Activated CD8-positive, alpha-beta memory T cell treated with anti-CD3 and anti-CD28 coated beads for 36 hours (primary cell): Measurements from ENCODE around the gene NEURL3. TPM values are rescaled to one million over a fixed set of nuclear protein-coding genes. Genes with fewer than 3 reads are reported as not detected.

Experiments
- CTCF ChIA-PET: fragments of 350-600 bp; sonication (Branson Sonifier 250); formaldehyde crosslinking; loops from one replicate; lab custom pipeline; 2021; ENCODE audit warnings: antibody characterized with exemption; lab: Charles Lee
- POLR2A ChIA-PET: fragments of 350-600 bp; sonication (Branson Sonifier 250); formaldehyde crosslinking; loops from one replicate; lab custom pipeline; 2021; ENCODE audit warnings: antibody characterized with exemption; lab: Charles Lee
- total RNA-seq, 2 experiments: library from RNA; stranded (reverse); gene quantifications; one replicate each; pipeline ENCODE4 v1.2.3, GENCODE V29; 2021

The NEURL3 gene
- total RNA-seq, 2 experiments from 2014 or later, result 0.10 to 0.13 TPM

GRCh38 chr2:96523659-96524481, 18.7 kb upstream of the NEURL3 start:
- POLR2A ChIA-PET, result interaction anchor here (0.6 to 9.1 kb wide), 4 partner anchors 15 to 202 kb away, joined by 3 to 152 read pairs (median 3); partner anchors contain the start of gene ARID5A
- CTCF ChIA-PET, result interaction anchor here (1.0 to 2.9 kb wide), 6 partner anchors 11 to 117 kb away, joined by 3 to 16 read pairs (median 4); no protein-coding TSS in a partner anchor

DNA sequence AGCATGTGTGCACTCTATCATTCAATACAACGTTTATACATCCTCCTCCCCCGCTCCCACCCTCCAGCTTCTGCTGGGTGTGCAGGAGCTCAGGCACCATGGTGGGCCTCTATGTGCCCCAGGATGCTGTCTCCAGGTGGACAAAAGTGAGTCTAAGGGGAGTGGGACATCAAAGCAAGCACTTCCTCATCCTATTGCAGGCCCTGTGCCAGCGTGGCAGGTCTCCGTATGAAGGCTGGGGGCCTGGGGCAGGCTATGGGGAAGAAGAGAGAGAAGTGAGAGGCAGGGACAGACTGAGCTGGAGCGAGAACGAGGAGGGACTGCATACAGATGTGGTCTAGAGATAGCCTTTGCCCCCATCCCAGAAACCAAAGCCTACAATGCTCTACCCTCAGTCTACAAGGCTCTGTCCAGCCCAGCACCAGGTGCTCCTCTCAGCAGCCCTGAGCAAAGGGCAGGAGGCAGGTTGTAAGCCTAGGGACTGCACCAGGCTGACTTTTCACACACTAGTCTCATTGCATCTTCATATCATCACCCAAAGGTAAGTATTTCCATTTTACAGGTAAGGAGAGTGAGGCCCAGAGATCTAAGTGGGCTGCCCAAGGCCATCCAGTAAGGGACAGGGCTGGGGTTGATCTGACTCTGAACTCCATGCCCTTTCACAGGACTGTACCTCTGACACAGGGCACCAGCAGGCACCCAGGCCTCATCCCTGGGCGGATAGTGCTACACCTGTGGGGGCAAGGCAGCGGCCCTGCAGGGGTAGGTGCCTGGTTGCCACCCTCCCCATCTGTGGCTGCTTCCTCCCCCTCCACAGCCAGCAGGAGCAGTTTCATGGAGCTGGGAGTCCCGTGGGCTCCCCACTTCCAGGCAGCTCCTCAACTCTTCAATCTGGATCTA, 17.4 kb upstream of the NEURL3 start:
- CTCF ChIA-PET, result interaction anchor here (0.6 to 2.9 kb wide), 3 partner anchors 13 to 102 kb away, joined by 3 to 16 read pairs (median 3); no protein-coding TSS in a partner anchor

DNA sequence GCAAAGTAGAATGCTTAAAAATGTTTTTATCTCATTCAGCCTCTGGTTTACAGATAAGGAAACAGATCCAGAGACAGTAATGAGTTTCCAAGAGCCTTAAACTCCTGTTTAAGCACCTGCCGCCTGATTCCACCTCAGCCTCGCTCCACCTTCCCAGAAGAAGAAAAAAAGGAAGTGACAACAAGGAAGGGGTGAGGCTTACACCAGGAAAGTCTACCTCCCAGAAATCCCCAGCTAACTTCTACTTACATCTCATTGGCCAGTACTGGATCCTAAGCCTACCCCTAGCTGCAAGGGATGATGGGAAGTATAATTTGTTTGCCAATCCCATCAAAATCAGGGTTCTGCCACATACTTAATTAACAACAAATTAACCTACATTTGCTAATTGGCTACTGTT, 16.1 kb upstream of the NEURL3 start:
- CTCF ChIA-PET, result interaction anchor here (1.1 to 2.9 kb wide), 2 partner anchors 12 to 114 kb away, joined by 3 to 16 read pairs; no protein-coding TSS in a partner anchor
- POLR2A ChIA-PET, result no interaction called here

More for the DNA sequence above, 17.4 kb upstream of the NEURL3 start:
- POLR2A ChIA-PET, result interaction anchor here (0.6 kb wide), 1 partner anchor 591 kb away, joined by 3 read pairs; no protein-coding TSS in a partner anchor

DNA sequence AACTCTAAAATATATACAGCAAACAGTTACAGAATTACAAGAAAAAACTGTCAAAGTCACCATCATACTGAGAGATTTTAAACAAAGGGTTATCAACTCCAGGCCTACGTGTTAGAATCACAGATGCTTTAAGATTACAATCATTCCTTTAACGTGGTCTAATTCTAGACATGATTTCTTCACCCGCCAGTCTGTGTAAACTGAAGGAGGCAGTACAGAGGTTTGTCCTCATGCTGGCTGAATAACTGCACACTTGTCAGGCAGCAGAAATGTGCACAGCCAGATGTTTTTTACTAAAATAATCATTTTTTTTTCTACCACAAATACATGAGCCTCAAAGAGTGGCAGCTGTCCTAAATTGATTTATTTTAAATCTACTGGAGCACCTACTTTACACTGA, 15.5 kb upstream of the NEURL3 start:
- POLR2A ChIA-PET, result no interaction called here
- CTCF ChIA-PET, result interaction anchor here (0.7 to 1.1 kb wide), 2 partner anchors 113 to 279 kb away, joined by 3 read pairs; no protein-coding TSS in a partner anchor

DNA sequence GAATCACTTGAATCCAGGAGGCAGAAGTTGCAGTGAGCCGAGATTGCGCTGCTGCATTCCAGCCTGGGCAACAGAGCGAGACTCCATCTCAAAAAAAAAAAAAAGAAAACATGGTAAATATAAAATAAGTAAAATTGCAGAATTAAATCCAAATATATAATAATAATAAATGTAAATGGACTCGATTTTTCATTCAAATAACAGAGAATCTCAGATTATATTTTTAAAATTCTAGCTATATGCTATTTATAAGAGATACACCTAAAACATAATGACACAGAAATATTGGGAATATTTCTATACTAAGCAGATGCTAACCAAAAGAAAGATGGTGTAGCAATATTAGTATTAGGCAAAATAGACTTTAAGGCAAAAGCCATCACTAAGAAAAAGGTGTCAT, 15.1 kb upstream of the NEURL3 start:
- CTCF ChIA-PET, result interaction anchor here (0.7 kb wide), 1 partner anchor 279 kb away, joined by 3 read pairs; no protein-coding TSS in a partner anchor
- POLR2A ChIA-PET, result no interaction called here

DNA sequence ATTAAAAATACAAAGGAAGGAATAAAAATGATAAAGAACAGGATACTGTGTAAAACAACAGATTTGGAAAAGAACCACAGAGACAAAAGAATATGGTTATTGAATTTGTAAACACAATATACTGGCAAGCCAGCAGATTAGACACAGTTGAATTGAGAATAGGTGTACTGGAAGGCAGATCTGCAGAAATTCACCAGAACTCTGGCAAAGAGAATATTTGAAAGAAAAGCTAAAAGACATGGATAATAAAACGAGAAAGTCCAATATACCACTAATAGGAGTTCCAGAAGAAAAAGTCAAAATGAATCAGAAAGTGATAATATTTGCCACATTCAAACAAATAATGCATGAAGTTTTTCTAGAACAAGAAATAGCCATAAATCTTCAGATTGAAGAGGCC, 11.9 kb upstream of the NEURL3 start:
- POLR2A ChIA-PET, result no interaction called here

GRCh38 chr2:96514521-96514920, 9.4 kb upstream of the NEURL3 start:
- ChIA-PET CTCF (interaction anchor here (0.7 to 0.9 kb wide), 2 partner anchors 108 to 322 kb away, joined by 3 read pairs; no protein-coding TSS in a partner anchor), POLR2A (no interaction called here)

More for the DNA sequence above, 11.9 kb upstream of the NEURL3 start:
- CTCF ChIA-PET, result interaction anchor here (1.7 kb wide), 1 partner anchor 38 kb away, joined by 3 read pairs; no protein-coding TSS in a partner anchor

GRCh38 chr2:96512341-96512740, 7.2 kb upstream of the NEURL3 start:
- CTCF ChIA-PET, result interaction anchor here (0.8 to 7.1 kb wide), 5 partner anchors 12 to 106 kb away, joined by 3 to 78 read pairs (median 4); no protein-coding TSS in a partner anchor
- POLR2A ChIA-PET, result interaction anchor here (0.7 kb wide), 1 partner anchor 13 kb away, joined by 7 read pairs; no protein-coding TSS in a partner anchor

DNA sequence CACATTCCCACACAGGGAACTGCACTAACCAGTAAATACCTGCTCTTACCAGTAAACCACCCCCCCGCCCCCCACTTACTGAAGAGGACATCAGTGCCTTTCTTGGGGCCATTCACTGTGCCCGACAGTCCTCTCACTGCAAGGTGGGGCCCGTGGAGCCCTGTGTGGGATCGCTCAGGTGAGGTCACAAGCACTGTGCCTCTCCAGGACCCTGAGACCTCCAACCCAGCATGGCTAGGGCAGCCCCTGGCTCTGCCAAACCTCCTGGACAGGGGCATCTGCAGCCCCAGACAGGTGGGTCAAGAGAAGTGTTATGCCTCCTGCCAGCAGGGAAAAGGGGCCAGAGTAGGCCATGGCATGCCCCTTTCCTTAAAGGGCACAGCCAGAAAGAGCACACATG, 6.7 kb upstream of the NEURL3 start:
- CTCF ChIA-PET, result interaction anchor here (1.0 to 7.1 kb wide), 4 partner anchors 16 to 105 kb away, joined by 3 to 78 read pairs (median 4); no protein-coding TSS in a partner anchor
- POLR2A ChIA-PET, result no interaction called here

DNA sequence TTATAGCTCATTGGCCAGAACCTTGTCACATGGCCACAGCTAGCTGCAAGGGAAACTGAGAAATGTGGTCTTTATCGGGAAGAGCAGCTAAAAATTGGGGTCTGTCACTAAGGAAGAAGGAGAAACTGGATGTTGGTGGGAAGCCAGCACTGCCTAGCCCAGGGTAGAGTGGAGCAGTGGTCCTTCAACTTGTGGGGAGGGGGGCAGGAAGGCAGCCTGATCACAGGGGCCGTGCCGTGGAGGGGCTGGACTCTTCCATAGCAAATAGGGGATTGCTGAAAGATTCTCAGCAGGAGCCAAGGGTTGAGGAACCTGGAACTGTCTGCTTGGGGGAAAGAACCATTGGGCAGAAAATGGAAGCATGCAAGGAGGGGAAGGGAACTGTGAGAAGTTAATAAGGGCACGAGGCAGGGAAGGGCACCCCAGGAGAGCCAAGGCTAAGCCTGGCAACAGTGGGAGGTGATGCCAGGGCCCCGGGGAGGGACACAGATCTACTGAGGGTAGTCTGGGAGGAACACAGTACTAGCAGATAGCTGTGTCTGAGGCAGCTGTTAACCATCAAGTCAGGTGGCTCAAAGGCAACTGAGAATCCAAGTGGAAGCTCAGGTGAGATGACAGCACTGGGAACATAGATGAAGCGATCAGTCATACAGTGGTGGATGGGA, 5.9 kb upstream of the NEURL3 start:
- CTCF ChIA-PET, result interaction anchor here (0.8 to 7.1 kb wide), 7 partner anchors 7 to 104 kb away, joined by 3 to 78 read pairs (median 5); no protein-coding TSS in a partner anchor
- POLR2A ChIA-PET, result no interaction called here

- POLR2A ChIA-PET, result no interaction called here
- CTCF ChIA-PET, result interaction anchor here (0.6 to 7.1 kb wide), 19 partner anchors 9 to 248 kb away, joined by 3 to 78 read pairs (median 4); no protein-coding TSS in a partner anchor
These were observed 4.7 kb upstream of the NEURL3 start for GRCh38 chr2:96509847-96510230.

- POLR2A ChIA-PET, result no interaction called here
- CTCF ChIA-PET, result interaction anchor here (0.6 to 7.1 kb wide), 29 partner anchors 9 to 1403 kb away, joined by 3 to 78 read pairs (median 3); no protein-coding TSS in a partner anchor
These were observed 4.1 kb upstream of the NEURL3 start for GRCh38 chr2:96509114-96509846.

- POLR2A ChIA-PET, result no interaction called here
- CTCF ChIA-PET, result interaction anchor here (0.7 to 7.1 kb wide), 24 partner anchors 10 to 1404 kb away, joined by 3 to 78 read pairs (median 4); no protein-coding TSS in a partner anchor
These were observed 3.5 kb upstream of the NEURL3 start for GRCh38 chr2:96508521-96509113.

- ChIA-PET POLR2A (no interaction called here), CTCF (interaction anchor here (0.7 to 7.1 kb wide), 16 partner anchors 12 to 1404 kb away, joined by 3 to 78 read pairs (median 5); no protein-coding TSS in a partner anchor)
These were observed 2.9 kb upstream of the NEURL3 start for GRCh38 chr2:96507957-96508520.

DNA sequence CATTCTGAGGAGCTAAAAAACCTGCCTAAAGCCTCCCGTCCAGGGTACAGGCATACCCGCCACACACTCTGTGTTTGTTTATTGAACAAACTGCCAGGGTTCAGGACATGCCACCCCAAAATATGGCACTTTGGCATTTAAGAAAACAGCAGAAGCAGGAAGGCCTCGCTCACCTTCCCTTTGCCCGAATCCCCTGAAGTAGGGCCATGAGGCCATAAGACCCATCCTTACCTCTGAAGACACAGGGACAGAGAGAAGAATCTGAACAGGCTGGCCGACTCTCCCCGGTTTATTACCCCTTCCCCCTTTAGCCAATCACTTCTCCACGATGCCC, 1.7 kb upstream of the NEURL3 start:
- ChIA-PET CTCF (interaction anchor here (1.1 to 2.5 kb wide), 3 partner anchors 33 to 47 kb away, joined by 3 to 8 read pairs (median 3); no protein-coding TSS in a partner anchor), POLR2A (no interaction called here)
